SK-N-SH (cell line): ENCODE measurements around the gene TDP2. TPM values are rescaled to one million over a fixed set of nuclear protein-coding genes. Genes with fewer than 3 reads are reported as not detected.

Source experiments
- CTCF ChIA-PET: fragments of 300-600, 350-600 bp; formaldehyde crosslinking; extraction: SDS; loops from one replicate; lab custom pipeline; 2021; lab: Yijun Ruan, JAX
- POLR2A ChIA-PET: fragments of 350-600 bp; sonication (Branson Sonifier 250); formaldehyde crosslinking; extraction: SDS; loops from one replicate; lab custom pipeline; 2020; ENCODE audit warnings: antibody characterized with exemption, inconsistent platforms; lab: Yijun Ruan, JAX
- DNase-seq: peaks from one replicate; pipeline ENCODE4 v3.0.0; 2012
- H2AFZ ChIP-seq: fragments of 200-600 bp; sonication (generic); 2 replicates; pipeline ENCODE4 v1.8.1; 2016; ENCODE audit warnings: antibody characterized with exemption, mild to moderate bottlenecking, low read depth
- H3F3A ChIP-seq: fragments of 200-600 bp; sonication (generic); replicated peaks from 2 replicates; pipeline ENCODE3; 2016; ENCODE audit warnings: antibody characterized with exemption, mild to moderate bottlenecking; ENCODE audit not compliant: insufficient read depth
- H3K27ac ChIP-seq, 2 experiments: fragments of 200-500 bp in 1 of 2; fragments of 200-600 bp in 1 of 2; sonication (Bioruptor generic) in 1 of 2; sonication (generic), shearing (Covaris generic) in 1 of 2; 2 replicates each; pipeline versions ENCODE4 v1.5.1 to v1.6.1; 2014 to 2016; ENCODE audit warnings: low read depth in 2 of 2, inconsistent platforms in 1 of 2, low read length in 1 of 2, mild to moderate bottlenecking in 1 of 2, mixed read lengths in 1 of 2
- H3K27me3 ChIP-seq: fragments of 200-600 bp; sonication (generic), shearing (Covaris generic); 2 replicates; pipeline ENCODE4 v1.6.1; 2016; ENCODE audit warnings: mixed run types; ENCODE audit not compliant: insufficient read depth
- H3K36me3 ChIP-seq, 2 experiments: fragments of 200-500 bp in 1 of 2; fragments of 200-600 bp in 1 of 2; sonication (Bioruptor generic) in 1 of 2; sonication (generic) in 1 of 2; replicated peaks in 1 of 2; 2 replicates each; pipeline versions ENCODE3 to v1.5.1; 2014 to 2016; ENCODE audit warnings: low read length in 1 of 2, mild to moderate bottlenecking in 1 of 2; ENCODE audit not compliant: insufficient read depth in 2 of 2, control insufficient read depth in 1 of 2
- H3K4me1 ChIP-seq, 2 experiments: fragments of 200-500 bp in 1 of 2; fragments of 200-600 bp in 1 of 2; sonication (Bioruptor generic) in 1 of 2; sonication (generic), shearing (Covaris generic) in 1 of 2; 2 replicates each; pipeline versions ENCODE4 v1.5.1 to v1.6.1; 2014 to 2016; ENCODE audit warnings: low read depth in 1 of 2, low read length in 1 of 2, mixed run types in 1 of 2; ENCODE audit not compliant: insufficient read depth in 2 of 2, control insufficient read depth in 1 of 2
- H3K4me2 ChIP-seq: fragments of 200-600 bp; sonication (generic), shearing (Covaris generic); 2 replicates; pipeline ENCODE4 v1.6.1; 2017; ENCODE audit warnings: mixed run types
- H3K4me3 ChIP-seq, 2 experiments: fragments of 200-500 bp in 1 of 2; fragments of 200-600 bp in 1 of 2; sonication (Bioruptor generic) in 1 of 2; sonication (generic), shearing (Covaris generic) in 1 of 2; 2 replicates each; pipeline versions ENCODE4 v1.5.1 to v1.8.1; 2014 to 2016; ENCODE audit warnings: low read depth in 2 of 2, inconsistent platforms in 1 of 2, low read length in 1 of 2, mild to moderate bottlenecking in 1 of 2, mixed read lengths in 1 of 2, moderate library complexity in 1 of 2
- H3K79me2 ChIP-seq: fragments of 200-600 bp; sonication (generic); 2 replicates; pipeline ENCODE4 v1.8.1; 2017; ENCODE audit warnings: mild to moderate bottlenecking; ENCODE audit not compliant: insufficient read depth
- H3K9ac ChIP-seq: fragments of 200-600 bp; sonication (generic); 2 replicates; pipeline ENCODE4 v1.6.1; 2017; ENCODE audit warnings: mixed run types
- H3K9me2 ChIP-seq: fragments of 200-600 bp; sonication (generic); 2 replicates; pipeline ENCODE4 v1.6.1; 2017; ENCODE audit warnings: mixed run types
- H3K9me3 ChIP-seq: fragments of 200-600 bp; sonication (generic); 2 replicates; pipeline ENCODE4 v1.6.1; 2017; ENCODE audit warnings: mixed run types, mild to moderate bottlenecking, moderate library complexity
- H4K20me1 ChIP-seq: fragments of 200-600 bp; sonication (generic); 2 replicates; pipeline ENCODE4 v1.6.1; 2017; ENCODE audit warnings: mild to moderate bottlenecking, mixed run types; ENCODE audit not compliant: insufficient read depth
- CHD2 ChIP-seq: fragments of 150-350 bp; IDR thresholded peaks from 2 replicates; pipeline ENCODE4 v1.6.1; 2018; ENCODE audit warnings: low read length; ENCODE audit not compliant: partially characterized antibody
- CTCF ChIP-seq: fragments of 200-600 bp; sonication (generic); IDR thresholded peaks from 2 replicates; pipeline ENCODE4 v1.6.1; 2017; ENCODE audit warnings: antibody characterized with exemption, mild to moderate bottlenecking, moderate library complexity
- FOXM1 ChIP-seq: IDR thresholded peaks from 2 replicates; pipeline ENCODE4 v1.4.0; 2012; ENCODE audit warnings: low read depth, mild to moderate bottlenecking
- GATA2 ChIP-seq: sonication (generic); formaldehyde crosslinking; IDR thresholded peaks from 2 replicates; pipeline ENCODE4 v1.5.0; 2020; ENCODE audit warnings: mild to moderate bottlenecking, missing genetic modification reagents
- IRF3 ChIP-seq: fragments of 150-350 bp; IDR thresholded peaks from 2 replicates; pipeline ENCODE4 v1.6.1; 2016; ENCODE audit warnings: mild to moderate bottlenecking, low read depth, low read length
- MXI1 ChIP-seq: IDR thresholded peaks from 2 replicates; pipeline ENCODE4 v1.6.1; 2012; ENCODE audit warnings: mild to moderate bottlenecking, low read depth, low read length, improper control_type of control experiment
- NRF1 ChIP-seq: IDR thresholded peaks from 2 replicates; pipeline ENCODE4 v1.6.1; 2012; ENCODE audit warnings: low read depth, mild to moderate bottlenecking, low read length
- PBX3 ChIP-seq: IDR thresholded peaks from 2 replicates; pipeline ENCODE4; 2012
- POLR2AphosphoS5 ChIP-seq: IDR thresholded peaks from 2 replicates; pipeline ENCODE4 v1.6.1; 2012; ENCODE audit warnings: low read depth, low read length
- RAD21 ChIP-seq: IDR thresholded peaks from 2 replicates; pipeline ENCODE4 v1.6.1; 2012; ENCODE audit warnings: mild to moderate bottlenecking, low read length
- RFX5 ChIP-seq: IDR thresholded peaks from 2 replicates; pipeline ENCODE4 v1.6.1; 2012; ENCODE audit warnings: mild to moderate bottlenecking, improper control_type of control experiment, low read length
- SMC3 ChIP-seq: IDR thresholded peaks from 2 replicates; pipeline ENCODE4 v1.6.1; 2012; ENCODE audit warnings: low read depth, low read length, improper control_type of control experiment
- TAF1 ChIP-seq: IDR thresholded peaks from 2 replicates; pipeline ENCODE4 v1.6.1; 2012; ENCODE audit warnings: low read depth, mild to moderate bottlenecking, low read length, moderate library complexity, borderline replicate concordance
- TEAD4 ChIP-seq: IDR thresholded peaks from 2 replicates; pipeline ENCODE4 v1.4.0; 2012; ENCODE audit warnings: mild to moderate bottlenecking, borderline replicate concordance; ENCODE audit not compliant: insufficient read depth
- USF1 ChIP-seq: IDR thresholded peaks from 2 replicates; pipeline ENCODE4 v1.4.0; 2012; ENCODE audit warnings: low read depth, borderline replicate concordance
- YY1 ChIP-seq: IDR thresholded peaks from 2 replicates; pipeline ENCODE4 v1.4.0; 2012; ENCODE audit warnings: low read depth, mild to moderate bottlenecking
- WGBS: methylation state at CpG from one replicate; pipeline ENCODE4 v1.1.6; 2017; ENCODE audit warnings: low lambda C conversion rate; 5-methylcytosine and 5-hydroxymethylcytosine counted together
- polyA plus RNA-seq, 3 experiments: library from polyadenylated mRNA; depleted of rRNA; stranded (reverse); fragments of >200 nt; gene quantifications; 2 replicates each; pipeline ENCODE4 v1.2.3, GENCODE V29; 2012

TDP2 gene
- polyA plus RNA-seq, 1 of the 3 experiments (the other 2 are of a cell fraction), result 20.0 TPM

GRCh38 chr6:24621626-24622289 lies 44.9 kb downstream of the TDP2 start (continued):
- TF ChIP-seq CTCF (no peak), USF1 (no peak), CHD2 (no peak)

- CTCF ChIA-PET, result interaction anchor here (1.0 to 2.9 kb wide), 5 partner anchors 15 to 40 kb away, joined by 4 to 12 read pairs (median 5); no protein-coding TSS in a partner anchor
These were observed 46.1 kb downstream of the TDP2 start for GRCh38 chr6:24620637-24621036.

GRCh38 chr6:24619661-24620060 lies 47.0 kb downstream of the TDP2 start:
- 68% methylated on average over 5 of the region's 5 CpGs for WGBS
- DNase-seq, result no peak
- no peaks in the 10 kb centered on the region for H3K9me3 ChIP-seq
- ChIA-PET POLR2A (no interaction called here), CTCF (interaction anchor here (1.2 to 1.7 kb wide), 3 partner anchors 14 to 39 kb away, joined by 4 to 5 read pairs (median 5); no protein-coding TSS in a partner anchor)
- H3K4me3 ChIP-seq, result no peak overlapping the region
- no peak overlapping the region for H3K9ac ChIP-seq
- H3K27me3 ChIP-seq, result no peaks in the 10 kb centered on the region
- no peaks in the 10 kb centered on the region for H3K79me2 ChIP-seq
- H4K20me1 ChIP-seq, result no peaks in the 10 kb centered on the region
- no peaks in the 10 kb centered on the region for H3K9me2 ChIP-seq
- no peaks in the 10 kb centered on the region for H3F3A ChIP-seq
- H2AFZ ChIP-seq, result no peak overlapping the region
- no peak overlapping the region for H3K4me2 ChIP-seq
- no peak overlapping the region for H3K27ac ChIP-seq
- no peaks in the 10 kb centered on the region for H3K4me1 ChIP-seq
- no peaks in the 10 kb centered on the region for H3K36me3 ChIP-seq
- TF ChIP-seq FOXM1, result no peak
- no peak for TF ChIP-seq YY1
- TF ChIP-seq IRF3, result no peak
- no peak for TF ChIP-seq MXI1
- no peak for TF ChIP-seq NRF1
- no peak for TF ChIP-seq GATA2 (CRISPR knock-in tag)
- no peak for TF ChIP-seq RFX5
- TF ChIP-seq RAD21, result no peak
- TF ChIP-seq SMC3, result no peak
- no peak for TF ChIP-seq TAF1

More at GRCh38 chr6:24620637-24621036, 46.1 kb downstream of the TDP2 start:
- H3F3A ChIP-seq, result no peaks in the 10 kb centered on the region
- H3K4me3 ChIP-seq, result no peak overlapping the region
- no peak overlapping the region for H2AFZ ChIP-seq
- H3K4me1 ChIP-seq, result no peaks in the 10 kb centered on the region
- no peaks in the 10 kb centered on the region for H3K9me2 ChIP-seq
- DNase-seq, result no peak
- POLR2A ChIA-PET, result no interaction called here
- no peaks in the 10 kb centered on the region for H3K9me3 ChIP-seq
- H3K4me2 ChIP-seq, result no peak overlapping the region
- no peaks in the 10 kb centered on the region for H4K20me1 ChIP-seq
- H3K27ac ChIP-seq, result no peak overlapping the region
- TF ChIP-seq TEAD4, result no peak
- TF ChIP-seq PBX3, result no peak
- no peak for TF ChIP-seq POLR2AphosphoS5
- H3K79me2 ChIP-seq, result no peaks in the 10 kb centered on the region
- no peaks in the 10 kb centered on the region for H3K36me3 ChIP-seq
- no peaks in the 10 kb centered on the region for H3K27me3 ChIP-seq
- H3K9ac ChIP-seq, result no peak overlapping the region
- 90% methylated on average over 3 of the region's 3 CpGs for WGBS
